HG03039 (cell line): ENCODE measurements around the gene TADA2A.
"Not testable (repeated sequence)": the region's sequence is repeated elsewhere in the genome, so short reads cannot be mapped to it uniquely, and the experiment has no call there.

Experiments
- ATAC-seq: cut with Tn5 transposase; IDR thresholded peaks from one replicate; pipeline ENCODE4 v1.9.1; 2021; ENCODE audit warnings: mild to moderate bottlenecking, moderate library complexity; ENCODE audit not compliant: unreplicated experiment

Gene TADA2A

GRCh38 chr17:37490022-37490587 is 83.4 kb downstream of the TADA2A start:
- ATAC-seq = peak; percentile 34

GRCh38 chr17:37490638-37491614 is 84.2 kb downstream of the TADA2A start:
- no peak for ATAC-seq

GRCh38 chr17:37492167-37492566 is 85.5 kb downstream of the TADA2A start:
- no peak for ATAC-seq

GRCh38 chr17:37493249-37494027 is 86.8 kb downstream of the TADA2A start:
- no peak for ATAC-seq

- no peak for ATAC-seq
Observed at GRCh38 chr17:37494401-37494831, 87.7 kb downstream of the TADA2A start.

- no peak for ATAC-seq
Observed at GRCh38 chr17:37494971-37495370, 88.3 kb downstream of the TADA2A start.

- ATAC-seq = no peak
Observed at GRCh38 chr17:37500378-37500777, 93.7 kb downstream of the TADA2A start.

GRCh38 chr17:37502009-37502936 is 95.6 kb downstream of the TADA2A start:
- no peak for ATAC-seq

- ATAC-seq = no peak
Observed at GRCh38 chr17:37503148-37503547, 96.5 kb downstream of the TADA2A start.

GRCh38 chr17:37505333-37505732 is 98.6 kb downstream of the TADA2A start:
- ATAC-seq = no peak

- ATAC-seq = no peak
Observed at GRCh38 chr17:37506678-37507077, 100.0 kb downstream of the TADA2A start.

GRCh38 chr17:37507111-37507510 is 100.4 kb downstream of the TADA2A start:
- no peak for ATAC-seq

- no peak for ATAC-seq
Observed at GRCh38 chr17:37510056-37510455, 103.4 kb downstream of the TADA2A start.

GRCh38 chr17:37511642-37512041 is 105.0 kb downstream of the TADA2A start:
- ATAC-seq = not testable (repeated sequence)

GRCh38 chr17:37512442-37513068 is 105.9 kb downstream of the TADA2A start:
- ATAC-seq = no peak

- ATAC-seq = no peak
Observed at GRCh38 chr17:37513711-37514110, 107.0 kb downstream of the TADA2A start.

- ATAC-seq = no peak
Observed at GRCh38 chr17:37516127-37516571, 109.5 kb downstream of the TADA2A start.

- ATAC-seq = no peak
Observed at GRCh38 chr17:37517881-37518280, 111.2 kb downstream of the TADA2A start.

- ATAC-seq = no peak
Observed at GRCh38 chr17:37518826-37519225, 112.1 kb downstream of the TADA2A start.
